ENCODE data around the gene CPVL. TPM values are rescaled to one million over a fixed set of nuclear protein-coding genes. Genes with fewer than 3 reads are reported as not detected.

Gene CPVL
- total RNA-seq, 1 donor from 2014 or later, result 0.62 TPM

GRCh38 chr7:29007127-29007526, 139.2 kb downstream of the CPVL start:
- DNase-seq (ENCODE audit: low read depth), result no peak

- DNase-seq (ENCODE audit: low read depth), result no peak
Measured at GRCh38 chr7:29005829-29006228, 140.5 kb downstream of the CPVL start.

GRCh38 chr7:29005406-29005805, 140.9 kb downstream of the CPVL start:
- no peak for DNase-seq (ENCODE audit: low read depth)

- DNase-seq (ENCODE audit: low read depth), result no peak
Measured at GRCh38 chr7:29003703-29004102, 142.6 kb downstream of the CPVL start.

GRCh38 chr7:29000717-29001076, 145.6 kb downstream of the CPVL start:
- no peak for DNase-seq (ENCODE audit: low read depth)

GRCh38 chr7:28999895-29000716, 146.2 kb downstream of the CPVL start:
- DNase-seq (ENCODE audit: low read depth), result no peak

- no peak for DNase-seq (ENCODE audit: low read depth)
Measured at GRCh38 chr7:28999427-28999826, 146.9 kb downstream of the CPVL start.

- no peak for DNase-seq (ENCODE audit: low read depth)
Measured at GRCh38 chr7:28998105-28998504, 148.2 kb downstream of the CPVL start.

- no peak for DNase-seq (ENCODE audit: low read depth)
Measured at GRCh38 chr7:28996836-28997235, 149.5 kb downstream of the CPVL start.

GRCh38 chr7:28993371-28993770, 153.0 kb downstream of the CPVL start:
- DNase-seq (ENCODE audit: low read depth), result no peak

GRCh38 chr7:28992798-28993197, 153.5 kb downstream of the CPVL start:
- no peak for DNase-seq (ENCODE audit: low read depth)

- peak; percentile 19 for DNase-seq (ENCODE audit: low read depth)
Measured at GRCh38 chr7:28990200-28990960, 156.0 kb downstream of the CPVL start.

GRCh38 chr7:28989211-28989980, 156.9 kb downstream of the CPVL start:
- DNase-seq (ENCODE audit: low read depth), result no peak

GRCh38 chr7:28988810-28989209, 157.5 kb downstream of the CPVL start:
- DNase-seq (ENCODE audit: low read depth), result peak; percentile 91

- DNase-seq (ENCODE audit: low read depth), result no peak
Measured at GRCh38 chr7:28988091-28988490, 158.2 kb downstream of the CPVL start.

GRCh38 chr7:28986765-28987110, 159.6 kb downstream of the CPVL start:
- DNase-seq (ENCODE audit: low read depth), result peak; percentile 30

GRCh38 chr7:28986028-28986764, 160.1 kb downstream of the CPVL start:
- DNase-seq (ENCODE audit: low read depth), result no peak

- DNase-seq (ENCODE audit: low read depth), result peak; percentile 93
Measured at GRCh38 chr7:28984631-28985030, 161.7 kb downstream of the CPVL start.

- DNase-seq (ENCODE audit: low read depth), result no peak
Measured at GRCh38 chr7:28984217-28984616, 162.1 kb downstream of the CPVL start.

- no peak for DNase-seq (ENCODE audit: low read depth)
Measured at GRCh38 chr7:28983396-28984190, 162.7 kb downstream of the CPVL start.

GRCh38 chr7:28981161-28981465, 165.2 kb downstream of the CPVL start:
- no peak for DNase-seq (ENCODE audit: low read depth)

Measured in myocyte (in vitro differentiated cells).